ENCODE results near the gene SGCA.

Gene SGCA

DNA sequence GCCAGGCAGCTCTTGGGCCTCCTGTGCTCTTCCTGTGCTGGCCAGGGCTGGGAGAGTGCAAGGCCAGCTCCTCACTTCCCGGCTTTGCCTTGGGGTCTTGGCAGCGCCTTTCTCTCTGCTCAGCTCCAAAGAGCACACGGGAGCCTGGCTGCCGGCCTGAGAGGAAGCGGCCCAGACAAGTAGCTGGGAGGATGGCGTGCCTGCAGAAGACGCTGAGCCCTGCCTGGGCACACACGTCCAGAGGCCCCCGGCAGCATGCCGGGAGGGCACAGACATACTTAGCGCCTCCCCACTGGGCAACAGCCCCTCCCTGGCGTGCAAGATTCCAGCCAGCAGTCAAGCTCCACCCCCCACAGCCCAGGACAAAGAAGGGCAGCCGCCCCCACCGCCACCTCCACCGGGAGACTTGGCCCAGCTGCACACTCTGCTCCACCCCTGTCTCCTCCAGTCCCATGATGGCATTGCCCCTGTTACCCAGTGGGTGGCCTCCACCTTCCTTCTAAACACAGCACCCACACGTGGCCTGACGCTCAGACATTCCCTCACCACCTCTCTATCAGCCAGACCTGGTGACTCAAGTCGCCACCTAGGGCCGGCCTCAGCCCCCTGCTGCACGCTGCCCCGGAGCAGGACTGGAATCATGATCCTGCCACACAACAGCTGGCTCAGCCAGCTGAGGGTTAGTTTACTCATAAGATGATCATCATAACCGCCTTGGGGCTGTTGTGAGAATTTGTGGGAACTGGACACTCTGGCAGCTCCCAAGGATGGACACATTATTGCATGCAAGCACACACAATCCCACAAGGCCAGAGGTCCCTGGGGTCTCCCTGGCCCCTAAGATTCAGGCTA lies 12.4 kb downstream of the SGCA start (continued):
- TF ChIP-seq ZNF404 (tag by site-specific recombination; IDR thresholded peaks at IDR 0.05), result no peak
- no peak; the same call in 1 of the 2 replicates for TF ChIP-seq BCL11A (tag by site-specific recombination; IDR thresholded peaks at IDR 0.05; ENCODE audit: low read depth)
- TF ChIP-seq ZBTB17 (tag by site-specific recombination; IDR thresholded peaks at IDR 0.05), result peak; percentile 81
- 0 out of 2 replicates have a peak, but pooled peaks have one; percentile 30 for TF ChIP-seq ZSCAN30 (tag by site-specific recombination; IDR thresholded peaks at IDR 0.05)
- no peak for TF ChIP-seq ZNF350 (tag by site-specific recombination; IDR thresholded peaks at IDR 0.05)
- no peak for TF ChIP-seq ZNF146 (tag by site-specific recombination; IDR thresholded peaks at IDR 0.05)
- TF ChIP-seq WT1 (tag by site-specific recombination; IDR thresholded peaks at IDR 0.05), result peak; percentile 63; the same call in 1 of the 2 replicates
- TF ChIP-seq, protein P1, sequence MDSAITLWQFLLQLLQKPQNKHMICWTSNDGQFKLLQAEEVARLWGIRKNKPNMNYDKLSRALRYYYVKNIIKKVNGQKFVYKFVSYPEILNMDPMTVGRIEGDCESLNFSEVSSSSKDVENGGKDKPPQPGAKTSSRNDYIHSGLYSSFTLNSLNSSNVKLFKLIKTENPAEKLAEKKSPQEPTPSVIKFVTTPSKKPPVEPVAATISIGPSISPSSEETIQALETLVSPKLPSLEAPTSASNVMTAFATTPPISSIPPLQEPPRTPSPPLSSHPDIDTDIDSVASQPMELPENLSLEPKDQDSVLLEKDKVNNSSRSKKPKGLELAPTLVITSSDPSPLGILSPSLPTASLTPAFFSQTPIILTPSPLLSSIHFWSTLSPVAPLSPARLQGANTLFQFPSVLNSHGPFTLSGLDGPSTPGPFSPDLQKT (IDR thresholded peaks at IDR 0.05; ENCODE audit: borderline replicate concordance, low read depth, low read length), result no peak
- no peak for TF ChIP-seq ZNF664 (tag by site-specific recombination; IDR thresholded peaks at IDR 0.05)
- TF ChIP-seq, protein P2, sequence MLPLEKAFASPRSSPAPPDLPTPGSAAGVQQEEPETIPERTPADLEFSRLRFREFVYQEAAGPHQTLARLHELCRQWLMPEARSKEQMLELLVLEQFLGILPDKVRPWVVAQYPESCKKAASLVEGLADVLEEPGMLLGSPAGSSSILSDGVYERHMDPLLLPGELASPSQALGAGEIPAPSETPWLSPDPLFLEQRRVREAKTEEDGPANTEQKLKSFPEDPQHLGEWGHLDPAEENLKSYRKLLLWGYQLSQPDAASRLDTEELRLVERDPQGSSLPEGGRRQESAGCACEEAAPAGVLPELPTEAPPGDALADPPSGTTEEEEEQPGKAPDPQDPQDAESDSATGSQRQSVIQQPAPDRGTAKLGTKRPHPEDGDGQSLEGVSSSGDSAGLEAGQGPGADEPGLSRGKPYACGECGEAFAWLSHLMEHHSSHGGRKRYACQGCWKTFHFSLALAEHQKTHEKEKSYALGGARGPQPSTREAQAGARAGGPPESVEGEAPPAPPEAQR (tag by site-specific recombination; IDR thresholded peaks at IDR 0.05), result no peak
- TF ChIP-seq, protein P3, sequence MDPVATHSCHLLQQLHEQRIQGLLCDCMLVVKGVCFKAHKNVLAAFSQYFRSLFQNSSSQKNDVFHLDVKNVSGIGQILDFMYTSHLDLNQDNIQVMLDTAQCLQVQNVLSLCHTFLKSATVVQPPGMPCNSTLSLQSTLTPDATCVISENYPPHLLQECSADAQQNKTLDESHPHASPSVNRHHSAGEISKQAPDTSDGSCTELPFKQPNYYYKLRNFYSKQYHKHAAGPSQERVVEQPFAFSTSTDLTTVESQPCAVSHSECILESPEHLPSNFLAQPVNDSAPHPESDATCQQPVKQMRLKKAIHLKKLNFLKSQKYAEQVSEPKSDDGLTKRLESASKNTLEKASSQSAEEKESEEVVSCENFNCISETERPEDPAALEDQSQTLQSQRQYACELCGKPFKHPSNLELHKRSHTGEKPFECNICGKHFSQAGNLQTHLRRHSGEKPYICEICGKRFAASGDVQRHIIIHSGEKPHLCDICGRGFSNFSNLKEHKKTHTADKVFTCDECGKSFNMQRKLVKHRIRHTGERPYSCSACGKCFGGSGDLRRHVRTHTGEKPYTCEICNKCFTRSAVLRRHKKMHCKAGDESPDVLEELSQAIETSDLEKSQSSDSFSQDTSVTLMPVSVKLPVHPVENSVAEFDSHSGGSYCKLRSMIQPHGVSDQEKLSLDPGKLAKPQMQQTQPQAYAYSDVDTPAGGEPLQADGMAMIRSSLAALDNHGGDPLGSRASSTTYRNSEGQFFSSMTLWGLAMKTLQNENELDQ (tag by site-specific recombination; IDR thresholded peaks at IDR 0.05; ENCODE audit: low read depth), result no peak
- TF ChIP-seq ZNF777 (tag by site-specific recombination; IDR thresholded peaks at IDR 0.05; ENCODE audit: borderline replicate concordance), result no peak
- TF ChIP-seq ZNF155 (tag by site-specific recombination; IDR thresholded peaks at IDR 0.05), result no peak
- TF ChIP-seq, protein P4, sequence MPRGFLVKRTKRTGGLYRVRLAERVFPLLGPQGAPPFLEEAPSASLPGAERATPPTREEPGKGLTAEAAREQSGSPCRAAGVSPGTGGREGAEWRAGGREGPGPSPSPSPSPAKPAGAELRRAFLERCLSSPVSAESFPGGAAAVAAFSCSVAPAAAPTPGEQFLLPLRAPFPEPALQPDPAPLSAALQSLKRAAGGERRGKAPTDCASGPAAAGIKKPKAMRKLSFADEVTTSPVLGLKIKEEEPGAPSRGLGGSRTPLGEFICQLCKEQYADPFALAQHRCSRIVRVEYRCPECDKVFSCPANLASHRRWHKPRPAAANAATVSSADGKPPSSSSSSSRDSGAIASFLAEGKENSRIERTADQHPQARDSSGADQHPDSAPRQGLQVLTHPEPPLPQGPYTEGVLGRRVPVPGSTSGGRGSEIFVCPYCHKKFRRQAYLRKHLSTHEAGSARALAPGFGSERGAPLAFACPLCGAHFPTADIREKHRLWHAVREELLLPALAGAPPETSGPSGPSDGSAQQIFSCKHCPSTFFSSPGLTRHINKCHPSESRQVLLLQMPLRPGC (tag by site-specific recombination; IDR thresholded peaks at IDR 0.05), result no peak
- no peak for TF ChIP-seq ZNF560 (tag by site-specific recombination; IDR thresholded peaks at IDR 0.05; ENCODE audit: borderline replicate concordance)
- TF ChIP-seq, protein P5, sequence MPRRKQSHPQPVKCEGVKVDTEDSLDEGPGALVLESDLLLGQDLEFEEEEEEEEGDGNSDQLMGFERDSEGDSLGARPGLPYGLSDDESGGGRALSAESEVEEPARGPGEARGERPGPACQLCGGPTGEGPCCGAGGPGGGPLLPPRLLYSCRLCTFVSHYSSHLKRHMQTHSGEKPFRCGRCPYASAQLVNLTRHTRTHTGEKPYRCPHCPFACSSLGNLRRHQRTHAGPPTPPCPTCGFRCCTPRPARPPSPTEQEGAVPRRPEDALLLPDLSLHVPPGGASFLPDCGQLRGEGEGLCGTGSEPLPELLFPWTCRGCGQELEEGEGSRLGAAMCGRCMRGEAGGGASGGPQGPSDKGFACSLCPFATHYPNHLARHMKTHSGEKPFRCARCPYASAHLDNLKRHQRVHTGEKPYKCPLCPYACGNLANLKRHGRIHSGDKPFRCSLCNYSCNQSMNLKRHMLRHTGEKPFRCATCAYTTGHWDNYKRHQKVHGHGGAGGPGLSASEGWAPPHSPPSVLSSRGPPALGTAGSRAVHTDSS (tag by site-specific recombination; IDR thresholded peaks at IDR 0.05), result no peak
- TF ChIP-seq GLIS2 (tag by site-specific recombination; IDR thresholded peaks at IDR 0.05), result peak; percentile 97
- TF ChIP-seq ZNF658 (tag by site-specific recombination; IDR thresholded peaks at IDR 0.05), result no peak
- TF ChIP-seq, protein P6, sequence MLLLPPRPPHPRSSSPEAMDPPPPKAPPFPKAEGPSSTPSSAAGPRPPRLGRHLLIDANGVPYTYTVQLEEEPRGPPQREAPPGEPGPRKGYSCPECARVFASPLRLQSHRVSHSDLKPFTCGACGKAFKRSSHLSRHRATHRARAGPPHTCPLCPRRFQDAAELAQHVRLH (tag by site-specific recombination; IDR thresholded peaks at IDR 0.05), result no peak
- no peak for TF ChIP-seq ZNF16 (tag by site-specific recombination; IDR thresholded peaks at IDR 0.05; ENCODE audit: low read depth)
- TF ChIP-seq ZFP37 (tag by site-specific recombination; IDR thresholded peaks at IDR 0.05), result 0 out of 2 replicates have a peak, but pooled peaks have one; percentile 68
- TF ChIP-seq, protein P7, sequence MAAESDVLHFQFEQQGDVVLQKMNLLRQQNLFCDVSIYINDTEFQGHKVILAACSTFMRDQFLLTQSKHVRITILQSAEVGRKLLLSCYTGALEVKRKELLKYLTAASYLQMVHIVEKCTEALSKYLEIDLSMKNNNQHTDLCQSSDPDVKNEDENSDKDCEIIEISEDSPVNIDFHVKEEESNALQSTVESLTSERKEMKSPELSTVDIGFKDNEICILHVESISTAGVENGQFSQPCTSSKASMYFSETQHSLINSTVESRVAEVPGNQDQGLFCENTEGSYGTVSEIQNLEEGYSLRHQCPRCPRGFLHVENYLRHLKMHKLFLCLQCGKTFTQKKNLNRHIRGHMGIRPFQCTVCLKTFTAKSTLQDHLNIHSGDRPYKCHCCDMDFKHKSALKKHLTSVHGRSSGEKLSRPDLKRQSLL (tag by site-specific recombination; IDR thresholded peaks at IDR 0.05), result no peak
- TF ChIP-seq ZNF138 (tag by site-specific recombination; IDR thresholded peaks at IDR 0.05; ENCODE audit: borderline replicate concordance), result no peak
- peak; percentile 78; the same call in 1 of the 2 replicates for TF ChIP-seq ZBTB20 (tag by site-specific recombination; IDR thresholded peaks at IDR 0.05)
- no peak for TF ChIP-seq ZNF266 (tag by site-specific recombination; IDR thresholded peaks at IDR 0.05; ENCODE audit: low read depth)
- TF ChIP-seq, protein P8, sequence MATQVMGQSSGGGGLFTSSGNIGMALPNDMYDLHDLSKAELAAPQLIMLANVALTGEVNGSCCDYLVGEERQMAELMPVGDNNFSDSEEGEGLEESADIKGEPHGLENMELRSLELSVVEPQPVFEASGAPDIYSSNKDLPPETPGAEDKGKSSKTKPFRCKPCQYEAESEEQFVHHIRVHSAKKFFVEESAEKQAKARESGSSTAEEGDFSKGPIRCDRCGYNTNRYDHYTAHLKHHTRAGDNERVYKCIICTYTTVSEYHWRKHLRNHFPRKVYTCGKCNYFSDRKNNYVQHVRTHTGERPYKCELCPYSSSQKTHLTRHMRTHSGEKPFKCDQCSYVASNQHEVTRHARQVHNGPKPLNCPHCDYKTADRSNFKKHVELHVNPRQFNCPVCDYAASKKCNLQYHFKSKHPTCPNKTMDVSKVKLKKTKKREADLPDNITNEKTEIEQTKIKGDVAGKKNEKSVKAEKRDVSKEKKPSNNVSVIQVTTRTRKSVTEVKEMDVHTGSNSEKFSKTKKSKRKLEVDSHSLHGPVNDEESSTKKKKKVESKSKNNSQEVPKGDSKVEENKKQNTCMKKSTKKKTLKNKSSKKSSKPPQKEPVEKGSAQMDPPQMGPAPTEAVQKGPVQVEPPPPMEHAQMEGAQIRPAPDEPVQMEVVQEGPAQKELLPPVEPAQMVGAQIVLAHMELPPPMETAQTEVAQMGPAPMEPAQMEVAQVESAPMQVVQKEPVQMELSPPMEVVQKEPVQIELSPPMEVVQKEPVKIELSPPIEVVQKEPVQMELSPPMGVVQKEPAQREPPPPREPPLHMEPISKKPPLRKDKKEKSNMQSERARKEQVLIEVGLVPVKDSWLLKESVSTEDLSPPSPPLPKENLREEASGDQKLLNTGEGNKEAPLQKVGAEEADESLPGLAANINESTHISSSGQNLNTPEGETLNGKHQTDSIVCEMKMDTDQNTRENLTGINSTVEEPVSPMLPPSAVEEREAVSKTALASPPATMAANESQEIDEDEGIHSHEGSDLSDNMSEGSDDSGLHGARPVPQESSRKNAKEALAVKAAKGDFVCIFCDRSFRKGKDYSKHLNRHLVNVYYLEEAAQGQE (tag by site-specific recombination; IDR thresholded peaks at IDR 0.05), result no peak
